NT2/D1 (cell line): ENCODE data around the gene B3GNT2.

Experiments used
- DNase-seq: peaks from one replicate; pipeline ENCODE4 v3.0.0-alpha.2; 2011; ENCODE audit warnings: low read depth, low spot score
- H3K27me3 ChIP-seq: 2 replicates; pipeline ENCODE4 v1.6.0; 2011; ENCODE audit warnings: mild to moderate bottlenecking; ENCODE audit not compliant: insufficient read length, insufficient read depth
- H3K36me3 ChIP-seq: 2 replicates; pipeline ENCODE4 v1.6.1; 2011; ENCODE audit warnings: mild to moderate bottlenecking, low read length, mixed read lengths; ENCODE audit not compliant: insufficient read depth, insufficient read length
- H3K4me1 ChIP-seq: 2 replicates; pipeline ENCODE4 v1.5.1; 2011; ENCODE audit not compliant: insufficient read depth, insufficient read length
- H3K4me3 ChIP-seq: 2 replicates; pipeline ENCODE4 v1.5.1; 2011; ENCODE audit warnings: low read depth; ENCODE audit not compliant: insufficient read length
- H3K9ac ChIP-seq: 2 replicates; pipeline ENCODE4 v1.6.0; 2011; ENCODE audit warnings: low read depth; ENCODE audit not compliant: insufficient read length
- H3K9me3 ChIP-seq: 2 replicates; pipeline ENCODE4 v1.5.1; 2011; ENCODE audit warnings: mild to moderate bottlenecking, low read length; ENCODE audit not compliant: insufficient read depth
- SUZ12 ChIP-seq: IDR thresholded peaks from 2 replicates; pipeline ENCODE4 v1.6.1; 2011; ENCODE audit not compliant: insufficient read length, insufficient read depth; ENCODE audit errors: extremely low read depth
- YY1 ChIP-seq: IDR thresholded peaks from 2 replicates; pipeline ENCODE4 v1.6.1; 2011; ENCODE audit not compliant: insufficient read length, insufficient read depth
- ZNF274 ChIP-seq: IDR thresholded peaks from 2 replicates; pipeline ENCODE4 v1.6.1; 2011; ENCODE audit warnings: mild to moderate bottlenecking, low read depth, low read length

The B3GNT2 gene

DNA sequence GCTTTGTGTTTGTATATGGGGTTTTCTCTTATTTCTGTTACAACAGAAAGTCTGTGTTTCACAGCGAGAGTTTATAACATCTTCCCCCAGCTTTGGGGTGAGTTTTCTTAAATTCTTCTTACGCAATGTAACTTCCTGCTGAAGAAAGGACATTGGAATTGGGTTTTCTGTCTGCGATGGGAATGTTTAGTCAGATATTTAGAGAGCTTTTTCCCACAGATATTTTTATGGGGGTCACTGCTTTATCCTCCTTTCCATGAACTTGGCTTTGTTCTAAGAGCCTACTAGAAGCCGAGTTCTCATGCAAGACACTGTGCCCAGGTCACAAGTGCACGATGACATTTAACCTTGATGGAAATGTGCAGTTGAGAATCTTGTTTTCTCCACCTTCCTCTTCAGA lies 22.1 kb downstream of the B3GNT2 start:
- Histone ChIP-seq H3K4me3 (no peak overlapping the region), H3K4me1 (peaks cover 7% of the 10 kb centered on the region), H3K36me3 (peaks cover 20% of the 10 kb centered on the region), H3K27me3 (no peaks in the 10 kb centered on the region), H3K9me3 (peaks cover 12% of the 10 kb centered on the region; the same call in 1 of the 2 replicates), H3K9ac (no peak overlapping the region)
- no peak for DNase-seq
- TF ChIP-seq YY1, result no peak
- TF ChIP-seq ZNF274, result no peak
- no peak for TF ChIP-seq SUZ12

DNA sequence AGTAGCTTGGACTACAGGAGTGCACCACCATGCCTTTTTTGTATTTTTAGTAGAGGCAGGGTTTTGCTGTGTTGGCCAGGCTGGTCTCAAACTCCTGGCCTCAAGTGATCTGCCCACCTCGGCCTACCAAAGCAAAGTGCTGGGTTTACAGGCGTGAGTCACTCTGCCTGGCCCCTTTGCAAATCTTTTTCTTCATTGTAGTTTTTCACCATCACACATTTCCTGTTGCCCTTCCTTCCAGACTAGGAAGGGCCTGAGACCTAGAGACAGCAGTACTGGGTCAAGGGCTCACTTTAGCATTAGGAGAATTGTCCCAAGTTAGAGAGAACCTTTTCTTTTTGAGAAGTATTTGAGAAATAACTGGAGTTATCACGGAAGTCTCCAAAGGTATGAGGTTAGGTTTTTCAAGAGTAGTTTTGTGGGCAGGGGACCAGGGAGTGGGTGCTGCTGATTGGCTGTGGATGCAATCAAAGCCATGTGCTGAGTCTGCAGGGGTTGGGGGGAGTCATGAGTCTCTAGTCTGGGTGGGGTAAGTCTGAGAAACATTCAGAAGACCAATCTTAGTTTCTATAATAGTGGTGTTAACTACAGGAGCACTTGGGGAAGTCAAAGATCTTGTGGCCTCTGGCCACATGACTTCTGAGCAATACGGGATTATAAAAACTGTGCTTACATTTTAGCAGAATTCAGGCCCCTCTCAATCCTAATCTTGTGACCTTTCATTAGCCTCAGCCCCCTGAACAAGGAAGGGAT lies 23.7 kb downstream of the B3GNT2 start:
- no peak for DNase-seq
- Histone ChIP-seq H3K36me3 (peaks cover 24% of the 10 kb centered on the region), H3K9ac (no peak overlapping the region)

DNA sequence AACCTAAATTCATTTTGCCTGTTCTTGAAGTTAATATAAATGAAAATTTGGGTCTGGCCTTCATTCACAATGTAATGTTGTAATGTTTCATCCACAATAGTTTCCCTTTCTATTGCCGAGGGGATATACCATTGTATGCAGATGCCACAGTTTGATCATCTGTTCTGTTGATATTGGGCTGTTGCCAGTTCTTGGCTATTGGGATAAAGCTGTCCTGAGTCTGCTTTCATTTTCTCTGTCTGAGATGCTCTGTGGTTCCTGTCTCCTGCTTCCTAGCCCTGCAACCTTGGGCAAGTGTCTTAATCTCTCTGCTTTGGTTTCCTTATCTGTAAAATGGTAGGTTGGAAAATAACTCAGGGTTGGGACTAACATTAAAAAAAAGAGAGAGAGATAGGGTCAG lies 25.2 kb downstream of the B3GNT2 start:
- Histone ChIP-seq H3K9ac (no peak overlapping the region), H3K4me1 (no peaks in the 10 kb centered on the region), H3K36me3 (peaks cover 34% of the 10 kb centered on the region), H3K27me3 (no peaks in the 10 kb centered on the region), H3K9me3 (peaks cover 12% of the 10 kb centered on the region; the same call in 1 of the 2 replicates), H3K4me3 (no peak overlapping the region)
- TF ChIP-seq SUZ12, result no peak
- no peak for DNase-seq

More for the DNA sequence above, 23.7 kb downstream of the B3GNT2 start:
- Histone ChIP-seq H3K4me1 (peaks cover 7% of the 10 kb centered on the region), H3K27me3 (no peaks in the 10 kb centered on the region), H3K9me3 (peaks cover 12% of the 10 kb centered on the region; the same call in 1 of the 2 replicates), H3K4me3 (no peak overlapping the region)
- TF ChIP-seq YY1 (no peak), SUZ12 (no peak), ZNF274 (no peak)

DNA sequence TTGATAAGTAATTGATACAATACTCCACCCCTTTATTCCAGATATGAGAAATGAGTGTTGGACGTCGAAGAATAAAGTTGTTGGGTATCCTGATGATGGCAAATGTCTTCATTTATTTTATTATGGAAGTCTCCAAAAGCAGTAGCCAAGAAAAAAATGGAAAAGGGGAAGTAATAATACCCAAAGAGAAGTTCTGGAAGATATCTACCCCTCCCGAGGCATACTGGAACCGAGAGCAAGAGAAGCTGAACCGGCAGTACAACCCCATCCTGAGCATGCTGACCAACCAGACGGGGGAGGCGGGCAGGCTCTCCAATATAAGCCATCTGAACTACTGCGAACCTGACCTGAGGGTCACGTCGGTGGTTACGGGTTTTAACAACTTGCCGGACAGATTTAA lies 26.3 kb downstream of the B3GNT2 start:
- DNase-seq, result no peak
- no peak for TF ChIP-seq SUZ12
- no peak for TF ChIP-seq YY1
- no peak for TF ChIP-seq ZNF274
- no peak overlapping the region for H3K9ac ChIP-seq
- no peaks in the 10 kb centered on the region for H3K27me3 ChIP-seq
- peaks cover 33% of the 10 kb centered on the region for H3K36me3 ChIP-seq
- H3K9me3 ChIP-seq, result peaks cover 12% of the 10 kb centered on the region; the same call in 1 of the 2 replicates
- H3K4me3 ChIP-seq, result no peak overlapping the region
- no peaks in the 10 kb centered on the region for H3K4me1 ChIP-seq

DNA sequence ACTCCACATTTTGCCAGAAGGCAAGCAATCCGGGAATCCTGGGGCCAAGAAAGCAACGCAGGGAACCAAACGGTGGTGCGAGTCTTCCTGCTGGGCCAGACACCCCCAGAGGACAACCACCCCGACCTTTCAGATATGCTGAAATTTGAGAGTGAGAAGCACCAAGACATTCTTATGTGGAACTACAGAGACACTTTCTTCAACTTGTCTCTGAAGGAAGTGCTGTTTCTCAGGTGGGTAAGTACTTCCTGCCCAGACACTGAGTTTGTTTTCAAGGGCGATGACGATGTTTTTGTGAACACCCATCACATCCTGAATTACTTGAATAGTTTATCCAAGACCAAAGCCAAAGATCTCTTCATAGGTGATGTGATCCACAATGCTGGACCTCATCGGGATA lies 26.8 kb downstream of the B3GNT2 start:
- DNase-seq, result no peak
- H3K9ac ChIP-seq, result no peak overlapping the region
- peaks cover 30% of the 10 kb centered on the region for H3K36me3 ChIP-seq
- no peak overlapping the region for H3K4me3 ChIP-seq
- no peaks in the 10 kb centered on the region for H3K27me3 ChIP-seq
- H3K4me1 ChIP-seq, result no peaks in the 10 kb centered on the region
- no peak for TF ChIP-seq ZNF274
- no peak for TF ChIP-seq YY1
- TF ChIP-seq SUZ12, result no peak
- peaks cover 12% of the 10 kb centered on the region; the same call in 1 of the 2 replicates for H3K9me3 ChIP-seq

DNA sequence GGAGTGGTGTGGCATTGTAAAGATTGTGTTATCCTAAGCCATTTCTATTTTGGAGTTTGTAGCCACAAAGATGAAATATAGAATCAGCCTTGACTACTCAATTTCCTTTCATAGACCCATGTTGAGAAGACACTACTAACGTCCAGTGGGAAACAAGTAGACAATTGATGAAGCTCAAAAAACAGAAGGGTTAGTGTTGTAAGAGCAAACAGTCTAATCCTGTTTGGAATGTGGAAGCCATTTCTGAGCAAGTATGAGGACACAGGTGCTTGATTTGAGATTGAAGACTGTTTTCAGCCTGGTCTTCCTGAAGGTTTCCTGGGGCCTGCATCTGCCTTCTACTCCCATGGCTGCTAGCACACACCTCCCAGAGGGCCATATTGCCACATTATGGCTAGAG lies 29.1 kb downstream of the B3GNT2 start:
- H3K4me1 ChIP-seq, result no peaks in the 10 kb centered on the region
- H3K9ac ChIP-seq, result no peak overlapping the region
- H3K36me3 ChIP-seq, result peaks cover 30% of the 10 kb centered on the region
- DNase-seq, result no peak
- TF ChIP-seq SUZ12 (no peak), YY1 (no peak), ZNF274 (no peak)
- H3K9me3 ChIP-seq, result 0 out of 2 replicates have a peak, but pooled peaks cover 1% of the 10 kb centered on the region
- no peak overlapping the region for H3K4me3 ChIP-seq
- H3K27me3 ChIP-seq, result no peaks in the 10 kb centered on the region

DNA sequence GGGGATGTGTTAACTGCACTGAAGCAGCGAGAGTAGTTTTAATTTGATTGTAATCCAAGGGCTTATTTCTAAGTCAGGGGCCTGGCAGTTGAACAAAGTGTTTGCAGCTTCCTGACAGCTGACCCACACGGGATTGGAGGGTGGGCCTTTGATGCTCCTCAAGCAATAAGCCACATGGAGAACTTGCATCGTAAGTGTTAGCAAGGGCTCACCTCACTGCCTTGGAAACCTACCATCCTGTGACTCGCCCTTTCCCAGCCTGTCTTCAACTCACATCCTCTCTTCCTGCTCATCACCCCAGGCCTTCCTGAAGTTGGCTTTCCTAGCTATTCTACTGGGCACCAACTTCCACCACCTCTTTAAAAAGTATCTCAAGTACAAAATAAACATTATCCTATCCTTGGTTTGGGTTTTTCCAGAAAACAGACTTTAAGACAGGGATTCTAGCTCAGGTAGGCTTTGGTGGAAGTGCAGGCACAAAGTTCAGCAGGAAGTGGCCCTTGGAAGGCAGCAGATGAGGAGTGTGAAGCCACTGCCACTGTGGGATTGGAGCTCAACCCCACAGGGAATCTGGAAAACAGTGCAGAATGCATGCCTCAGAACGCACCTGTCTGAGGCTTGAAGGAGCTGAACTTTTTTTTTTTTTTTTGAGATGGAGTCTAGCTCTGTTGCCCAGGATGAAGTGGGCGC lies 31.6 kb downstream of the B3GNT2 start:
- H3K4me3 ChIP-seq, result no peak overlapping the region
- TF ChIP-seq ZNF274 (no peak), SUZ12 (no peak), YY1 (no peak)
- H3K9ac ChIP-seq, result no peak overlapping the region
- H3K4me1 ChIP-seq, result no peaks in the 10 kb centered on the region
- peaks cover 23% of the 10 kb centered on the region for H3K36me3 ChIP-seq
- DNase-seq, result no peak
- H3K27me3 ChIP-seq, result no peaks in the 10 kb centered on the region
- H3K9me3 ChIP-seq, result no peaks in the 10 kb centered on the region
